GM18526 (cell line): Measurements from ENCODE around the gene HS1BP3.

Experiments
- POLR2A ChIP-seq: IDR thresholded peaks from 3 replicates; pipeline ENCODE4 v1.6.1; 2011; ENCODE audit not compliant: insufficient read length; ENCODE audit errors: extremely low read depth

The HS1BP3 gene

DNA sequence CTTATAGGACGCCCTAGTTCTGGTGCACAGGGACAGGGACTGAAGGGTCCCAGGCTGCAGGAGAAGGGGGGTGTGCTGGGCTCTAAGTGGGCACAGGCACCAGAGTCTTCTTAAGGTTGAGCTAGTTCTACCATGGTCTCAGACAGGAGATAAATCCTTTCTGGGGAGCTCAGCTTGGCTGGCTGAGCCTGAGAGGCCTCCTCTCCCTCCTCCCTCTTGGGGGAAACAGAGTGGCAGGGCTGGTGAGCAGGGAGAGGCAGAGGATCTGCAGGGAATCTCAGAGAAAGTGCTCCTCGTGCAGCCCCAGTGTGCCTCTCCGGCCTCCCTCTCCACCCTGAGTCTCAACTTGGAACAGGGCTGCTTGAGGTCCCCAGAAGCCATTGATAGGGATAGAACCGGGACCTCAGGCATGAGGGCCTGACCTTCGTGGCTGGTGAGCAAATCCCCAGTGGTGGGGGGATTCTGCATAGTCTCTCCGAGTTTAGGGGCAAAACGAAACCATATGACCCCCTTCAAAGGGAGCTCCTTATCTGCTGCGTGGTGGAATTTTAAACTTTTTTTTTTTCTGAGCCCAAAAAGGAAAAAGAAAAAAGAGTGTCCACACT, 18.1 kb upstream of the HS1BP3 start:
- no peak for TF ChIP-seq POLR2A

- TF ChIP-seq POLR2A = no peak
Observed at GRCh38 chr2:20668451-20668850, 17.6 kb upstream of the HS1BP3 start.

DNA sequence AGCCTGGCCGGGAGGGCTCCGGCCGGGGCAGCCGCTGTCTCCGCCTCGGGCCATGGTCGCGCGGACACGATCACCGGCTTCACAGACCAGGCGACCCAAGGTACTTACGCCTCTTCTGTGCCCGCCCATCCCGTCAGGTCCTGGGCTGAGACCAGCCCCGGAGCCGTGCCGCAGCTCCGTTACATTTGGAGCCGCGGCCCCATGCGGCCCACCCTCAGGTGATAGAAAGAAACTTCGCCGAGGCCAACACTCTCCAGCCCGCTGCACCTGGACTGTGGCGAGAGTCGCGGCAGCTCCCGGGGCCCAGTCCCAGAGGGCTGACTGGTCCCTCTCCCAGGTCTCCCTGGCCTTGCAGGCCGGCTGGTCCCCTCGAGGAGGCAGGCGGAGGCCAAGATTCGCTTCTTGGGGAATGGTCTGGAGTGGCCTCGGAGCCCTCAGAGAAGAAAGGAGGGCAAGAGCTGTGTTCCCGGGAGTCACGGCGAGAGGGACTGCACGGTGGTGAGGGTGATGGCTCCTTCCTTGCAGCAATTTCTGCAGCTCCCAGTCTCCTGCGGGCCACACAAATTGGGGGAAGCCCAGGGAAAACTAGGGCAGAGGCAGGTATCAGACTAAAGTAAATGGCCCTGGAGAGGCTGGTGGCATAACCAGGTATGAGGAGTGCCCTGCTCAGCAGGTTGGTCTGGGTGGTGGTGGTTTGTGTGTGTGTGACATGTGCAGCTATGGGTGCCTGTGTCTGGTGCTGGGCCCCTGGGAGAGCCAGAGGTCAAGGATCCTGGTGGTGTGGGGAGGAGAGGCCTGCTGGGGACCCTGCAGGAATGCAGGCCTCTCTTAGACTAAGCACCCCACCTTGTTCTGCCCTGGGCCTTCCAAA, 16.9 kb upstream of the HS1BP3 start:
- TF ChIP-seq POLR2A = no peak

GRCh38 chr2:20667151-20667530, 16.2 kb upstream of the HS1BP3 start:
- no peak for TF ChIP-seq POLR2A

GRCh38 chr2:20666304-20667150, 15.6 kb upstream of the HS1BP3 start, which contains the start of gene GDF7:
GDF7 (plus strand) TSS chr2:20667144; CDS start chr2:20667240, 96 bp downstream.
- no peak for TF ChIP-seq POLR2A

- TF ChIP-seq POLR2A = no peak
Observed at GRCh38 chr2:20666005-20666303, 15.1 kb upstream of the HS1BP3 start.

GRCh38 chr2:20665243-20666004, 14.5 kb upstream of the HS1BP3 start:
- TF ChIP-seq POLR2A = no peak

GRCh38 chr2:20664431-20665242, 13.7 kb upstream of the HS1BP3 start:
- no peak for TF ChIP-seq POLR2A

GRCh38 chr2:20664071-20664390, 13.1 kb upstream of the HS1BP3 start:
- TF ChIP-seq POLR2A = no peak

DNA sequence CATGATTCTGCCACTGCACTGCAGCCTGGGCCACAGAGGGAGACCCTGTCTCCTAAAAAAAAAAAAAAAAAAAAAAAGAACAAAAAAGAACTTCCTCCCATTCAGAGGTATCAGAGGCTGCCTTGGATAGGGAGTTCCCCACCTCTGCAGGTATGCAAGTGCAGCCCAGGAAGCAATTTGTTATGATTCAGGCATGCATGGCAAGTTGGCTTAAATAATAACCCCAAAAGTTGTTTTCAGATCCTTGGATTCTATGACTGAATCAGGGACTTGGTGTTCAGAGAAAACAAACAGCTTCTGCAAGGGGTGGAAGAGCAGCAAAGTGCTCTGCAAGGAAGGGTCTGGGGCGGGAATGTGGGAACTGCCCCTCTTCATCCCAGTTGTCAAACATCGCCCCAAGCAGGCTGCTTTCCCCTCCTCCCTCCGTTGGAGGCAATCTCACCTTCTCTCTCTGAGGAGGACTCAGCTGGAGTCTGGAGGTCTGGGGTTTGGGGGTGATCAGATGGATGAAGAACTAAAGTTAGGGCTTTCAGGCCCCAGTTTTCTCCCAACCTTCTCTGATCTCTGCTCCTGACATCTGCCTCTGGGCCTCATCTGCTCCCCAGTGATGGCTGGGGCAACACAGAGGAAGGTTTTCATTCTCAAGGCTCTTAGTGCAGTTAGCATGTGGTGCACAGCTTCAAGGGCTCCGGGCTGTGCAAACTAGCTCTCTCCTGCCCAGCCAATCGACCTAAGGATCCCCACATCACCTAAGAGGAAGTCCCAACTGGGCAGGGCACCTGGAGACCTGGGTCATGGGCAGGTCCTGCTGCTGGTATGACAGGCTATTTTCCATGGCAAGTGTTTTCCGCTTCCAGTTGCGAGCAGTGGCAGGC, 12.5 kb upstream of the HS1BP3 start:
- no peak for TF ChIP-seq POLR2A

GRCh38 chr2:20662308-20662937, 11.5 kb upstream of the HS1BP3 start:
- TF ChIP-seq POLR2A = no peak

GRCh38 chr2:20661421-20662307, 10.8 kb upstream of the HS1BP3 start:
- TF ChIP-seq POLR2A = no peak
